Right renal cortex interstitium (tissue), 3 donors: Measurements from ENCODE around the gene ADAMTS17. TPM values are rescaled to one million over a fixed set of nuclear protein-coding genes. Genes with fewer than 3 reads are reported as not detected.

Source experiments
- DNase-seq, 3 donors: peaks; one replicate each; pipeline ENCODE4 v3.0.0-alpha.2; 2013; ENCODE audit warnings: low read depth in 3 of 3, low spot score in 2 of 3
- polyA plus RNA-seq, 3 donors: library from polyadenylated mRNA; unstranded; fragments of 120-200 nt; gene quantifications; one replicate each; pipeline ENCODE4 v1.2.1, GENCODE V29; 2013; ENCODE audit not compliant: insufficient read length in 3 of 3

ADAMTS17 gene
- polyA plus RNA-seq, 3 donors = 1.4 to 2.1 (median 2.1) TPM

DNA sequence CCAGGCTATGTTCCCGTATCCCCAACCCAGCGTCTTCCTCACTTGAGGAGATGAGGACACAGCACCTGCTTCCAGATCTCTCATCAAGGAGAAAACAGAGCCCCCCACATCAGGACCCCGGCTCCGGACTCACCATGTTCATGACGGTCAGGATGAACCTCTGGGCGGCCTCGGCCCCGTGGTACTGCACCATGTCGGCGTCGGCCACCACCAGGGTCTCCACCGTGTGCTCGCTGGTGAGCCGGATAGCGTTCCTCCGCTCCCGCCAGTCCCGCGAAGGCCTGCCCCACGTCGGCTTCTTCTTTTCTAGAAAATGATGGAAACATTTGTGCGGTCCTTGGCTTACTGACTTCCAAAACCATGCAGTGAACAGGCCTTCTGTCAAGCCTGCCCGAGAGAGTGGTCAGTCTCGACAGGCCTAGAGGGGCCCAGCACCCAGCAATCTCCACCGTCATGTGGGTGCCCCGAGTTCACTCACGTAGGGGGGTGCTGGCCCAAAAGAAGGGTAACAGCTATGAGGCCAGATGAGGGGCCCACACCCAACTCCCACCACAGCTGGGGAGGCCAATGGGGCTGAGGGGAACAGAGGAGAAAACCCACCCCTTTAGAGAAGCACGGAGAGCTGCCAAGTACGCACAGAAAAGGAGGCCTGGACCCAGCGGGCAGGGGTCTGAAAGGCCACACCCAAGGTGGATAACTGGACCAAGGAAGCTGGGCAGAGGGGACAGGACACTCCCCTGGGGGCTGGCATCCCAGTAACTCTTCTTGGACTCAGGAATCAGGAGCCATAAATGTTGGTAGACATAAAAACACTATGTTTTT is 60.5 kb downstream of the ADAMTS17 start:
- DNase-seq = no peak

DNA sequence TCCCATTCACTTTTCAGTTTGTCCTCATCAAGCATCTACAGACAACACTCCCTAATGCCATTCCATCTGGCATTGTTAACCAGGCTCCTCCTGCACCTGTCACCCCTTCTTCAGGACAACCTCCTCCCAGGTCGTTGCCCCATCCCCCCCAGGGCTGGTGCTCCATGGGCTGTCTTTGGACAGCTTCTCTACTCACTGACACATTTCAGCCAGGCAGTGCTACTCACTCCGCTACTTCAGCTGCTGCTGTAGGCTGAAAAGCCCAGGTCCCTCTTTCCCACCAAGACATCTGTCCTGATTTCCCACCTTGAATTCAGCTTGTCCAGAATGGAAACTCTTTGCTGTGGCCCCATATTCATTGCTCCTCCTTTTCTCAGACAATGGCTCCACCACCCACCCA is 61.9 kb downstream of the ADAMTS17 start:
- no peak for DNase-seq

DNA sequence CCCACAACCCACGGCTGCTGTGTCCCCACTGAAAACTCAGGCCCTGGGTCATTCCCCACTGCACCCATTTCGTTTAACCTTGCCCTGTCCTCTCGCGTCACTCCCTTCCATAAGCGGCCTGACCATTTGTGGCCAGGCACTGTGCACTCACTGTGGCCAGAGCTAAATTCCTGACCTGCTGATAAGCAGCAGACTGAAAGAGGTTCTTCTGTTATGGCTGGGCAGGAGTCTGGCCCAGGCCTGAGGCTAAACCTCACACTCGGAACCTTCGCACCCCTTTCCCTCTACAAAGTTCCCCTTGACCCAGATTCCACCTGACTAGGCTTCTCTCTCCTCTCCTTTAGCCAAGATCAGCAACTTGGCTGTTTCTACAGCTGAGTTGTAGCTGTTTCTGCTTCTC is 62.3 kb downstream of the ADAMTS17 start:
- no peak for DNase-seq

DNA sequence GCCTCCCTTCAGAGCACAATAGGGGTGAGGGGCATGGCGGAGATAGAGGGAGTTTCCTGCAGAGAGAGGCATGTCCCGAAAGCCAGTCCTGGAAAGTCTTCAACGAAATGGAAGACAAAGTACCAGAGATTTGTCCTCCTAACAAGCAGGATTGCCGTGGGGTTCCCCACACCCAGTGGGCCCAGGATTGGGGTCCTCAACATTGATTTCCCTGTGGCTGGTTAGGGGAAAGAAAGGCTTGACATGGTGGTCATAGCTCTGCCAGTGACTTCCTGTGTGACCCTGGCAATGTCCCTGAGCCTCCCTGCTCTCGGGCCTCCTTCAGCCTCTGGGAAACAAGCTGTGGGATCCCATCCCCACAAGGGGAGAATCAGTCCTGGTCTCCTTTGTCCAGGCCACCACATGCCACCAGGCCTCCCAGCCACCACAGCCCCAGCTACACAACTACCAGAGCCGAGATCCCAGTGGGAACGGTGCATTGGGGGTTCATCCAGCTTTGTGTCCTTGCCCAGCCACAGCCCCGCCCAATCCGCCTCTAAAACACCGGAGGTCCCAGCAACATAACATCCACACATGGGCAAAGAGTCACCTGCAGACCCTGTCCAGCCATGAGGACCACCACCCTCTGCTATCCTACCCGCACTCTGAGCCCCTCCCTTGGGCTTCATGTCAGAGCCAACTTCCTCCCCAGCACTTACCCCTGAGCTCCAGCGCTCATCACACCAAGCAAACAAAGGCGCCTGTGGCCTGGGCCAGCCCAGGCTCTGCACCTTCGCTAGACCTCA is 63.0 kb downstream of the ADAMTS17 start:
- DNase-seq = no peak

DNA sequence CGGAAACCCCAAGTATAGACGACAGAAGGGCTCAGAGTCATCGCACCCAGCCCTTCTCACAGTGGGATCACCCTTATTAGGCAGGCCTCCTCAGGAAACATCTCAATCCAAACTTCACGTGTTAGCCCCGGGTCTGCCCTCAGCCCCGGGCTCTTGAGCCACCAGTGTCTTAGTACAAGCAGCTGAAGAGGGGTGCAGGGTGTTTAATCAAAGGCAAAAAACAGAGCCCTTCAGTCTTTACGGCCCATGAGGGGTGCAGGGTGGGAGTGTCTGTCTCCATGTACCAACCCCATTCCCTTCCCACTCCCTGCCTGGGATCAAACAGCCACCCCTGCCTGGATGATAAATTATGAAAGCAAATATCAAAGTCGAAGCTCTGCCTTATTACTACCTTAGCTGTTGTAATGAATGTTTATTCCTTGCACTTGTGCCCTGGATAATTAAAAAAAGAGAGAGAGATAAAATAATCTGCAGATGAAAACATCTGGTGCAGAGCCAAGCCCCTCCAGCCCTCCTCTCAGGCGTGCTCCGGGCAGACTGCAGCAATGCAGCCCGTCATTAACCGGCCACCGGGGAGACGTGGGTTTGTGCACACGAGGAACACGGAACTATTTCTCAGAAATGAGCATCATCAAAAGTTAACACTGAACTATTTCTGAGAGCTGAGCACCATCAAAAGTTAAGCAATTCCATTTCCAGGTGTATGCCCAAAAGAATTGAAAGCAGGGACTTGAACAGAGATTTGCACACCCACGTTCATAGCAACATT is 64.5 kb downstream of the ADAMTS17 start:
- no peak for DNase-seq

DNA sequence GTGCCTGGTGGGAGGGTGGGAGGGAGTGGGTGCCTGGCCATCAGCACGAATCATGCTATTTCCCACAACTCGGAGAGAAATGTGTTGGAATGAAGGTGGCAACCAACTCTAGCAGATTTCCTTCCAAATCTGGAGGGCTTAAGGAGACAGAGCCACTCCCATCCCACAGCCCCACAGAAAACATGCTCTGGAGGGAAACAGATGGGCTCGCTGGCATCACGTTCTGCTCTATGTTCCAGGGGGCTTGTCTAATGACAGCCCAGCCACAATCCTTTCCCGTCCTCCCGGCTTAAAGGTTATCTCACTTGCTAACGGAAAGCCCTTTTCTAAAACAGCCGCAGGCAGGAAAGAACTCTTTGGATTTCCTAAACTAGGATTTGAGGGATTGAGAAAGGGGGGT is 65.3 kb downstream of the ADAMTS17 start:
- no peak for DNase-seq

DNA sequence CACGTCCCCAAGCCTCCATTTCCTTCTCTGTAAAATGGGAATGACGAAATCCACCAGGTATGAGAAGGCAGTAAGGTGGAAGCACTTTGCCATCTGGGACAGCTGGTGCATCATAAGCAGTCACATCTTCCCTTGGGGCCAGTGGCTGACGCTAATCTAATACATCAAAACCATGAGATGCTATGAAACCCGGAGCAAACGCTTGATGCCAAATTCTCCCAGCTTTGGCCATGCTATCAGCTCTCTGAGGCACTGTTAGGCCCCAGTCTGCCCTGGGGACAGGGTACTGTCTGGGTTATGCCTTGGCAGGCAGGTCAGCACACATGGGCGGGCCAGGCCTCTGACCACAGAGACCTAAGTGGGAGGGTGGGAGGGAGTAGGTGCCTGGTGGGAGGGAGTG is 66.1 kb downstream of the ADAMTS17 start:
- DNase-seq = no peak

DNA sequence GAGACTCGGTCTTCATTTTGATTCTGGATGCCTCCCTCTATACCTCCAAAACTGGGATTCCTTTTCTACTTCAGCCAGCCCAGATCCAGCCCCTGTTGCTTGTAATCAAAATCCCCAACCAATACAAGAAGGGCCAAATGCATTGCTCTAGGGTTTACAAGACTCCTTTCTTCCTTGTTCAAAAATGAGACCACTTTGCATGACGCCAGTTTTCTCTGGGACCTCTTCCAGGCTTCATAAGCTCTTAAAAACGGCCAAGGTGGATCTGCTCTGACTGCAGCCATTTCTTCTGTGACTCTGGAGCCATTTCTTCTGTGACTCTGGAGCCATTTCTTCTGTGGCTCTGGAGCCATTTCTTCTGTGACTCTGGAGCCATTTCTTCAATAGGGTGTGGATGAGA is 71.9 kb downstream of the ADAMTS17 start:
- DNase-seq = no peak

DNA sequence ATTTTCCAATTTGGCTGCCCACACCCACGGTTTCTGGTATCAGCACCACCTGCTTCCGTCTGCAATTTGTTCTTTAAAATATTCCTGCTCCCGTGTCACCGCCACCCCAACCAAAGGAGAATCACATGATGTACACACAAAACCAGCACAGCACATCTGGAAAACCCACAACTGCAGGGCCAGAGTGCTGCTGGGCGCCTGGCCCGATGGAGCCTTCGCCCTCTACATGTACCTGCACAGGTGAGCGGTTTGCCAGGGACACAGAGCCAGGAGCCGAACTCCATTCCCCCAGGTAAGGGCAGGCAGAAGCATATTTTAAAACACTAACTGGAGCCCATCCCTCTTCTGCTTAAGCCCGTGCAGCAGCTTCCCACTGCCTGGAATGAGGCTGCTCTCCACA is 75.6 kb downstream of the ADAMTS17 start:
- DNase-seq = no peak

DNA sequence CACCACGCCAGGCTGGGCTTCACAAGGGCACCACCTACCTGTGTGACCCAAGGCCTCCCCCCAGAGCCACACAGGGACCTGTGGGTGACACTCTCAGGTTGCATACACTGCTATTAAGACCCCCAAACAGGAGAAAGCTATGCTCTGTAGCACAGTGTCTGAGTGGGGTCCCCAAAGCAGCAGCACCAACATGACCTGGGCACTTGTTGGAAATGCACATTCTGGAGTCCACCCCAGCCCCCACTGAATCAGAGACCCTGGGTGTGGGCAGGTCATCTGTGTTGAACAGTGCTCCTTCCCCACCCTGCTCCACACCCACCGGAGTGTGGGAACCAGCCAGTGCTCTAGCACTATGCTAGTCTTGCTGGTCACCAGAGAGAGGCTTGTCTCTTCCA is 76.1 kb downstream of the ADAMTS17 start:
- no peak for DNase-seq

DNA sequence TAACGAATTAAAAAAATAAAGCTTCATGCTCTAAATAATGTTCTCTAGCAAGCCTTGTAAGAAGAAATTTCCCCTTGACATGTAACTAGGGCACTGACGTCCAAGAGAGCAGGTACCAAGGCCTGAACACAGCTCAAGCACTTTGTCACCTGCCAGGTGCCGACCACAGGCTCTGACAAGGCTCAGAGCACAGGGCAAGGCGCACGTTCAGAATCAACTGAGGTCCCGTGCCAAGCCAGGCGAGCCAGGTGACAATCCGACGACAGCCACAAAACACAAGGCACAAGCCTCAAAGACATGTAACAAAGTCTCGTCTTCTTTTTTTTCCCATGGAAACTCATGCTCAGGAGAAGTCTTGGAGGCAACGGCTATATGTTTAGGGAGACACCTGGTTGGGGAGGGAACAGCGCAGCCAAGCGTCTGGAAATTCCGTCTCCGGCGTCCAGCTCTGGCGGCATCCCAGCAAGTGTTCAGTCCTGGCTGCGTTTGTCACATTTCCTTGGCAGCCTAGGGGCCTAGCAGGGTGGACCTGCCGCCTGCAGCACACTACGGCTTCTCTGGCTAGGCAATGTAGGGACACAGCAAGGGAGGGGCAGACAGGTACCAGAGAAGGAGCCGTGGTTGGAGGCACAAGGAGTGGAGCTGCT is 76.7 kb downstream of the ADAMTS17 start:
- DNase-seq = no peak

DNA sequence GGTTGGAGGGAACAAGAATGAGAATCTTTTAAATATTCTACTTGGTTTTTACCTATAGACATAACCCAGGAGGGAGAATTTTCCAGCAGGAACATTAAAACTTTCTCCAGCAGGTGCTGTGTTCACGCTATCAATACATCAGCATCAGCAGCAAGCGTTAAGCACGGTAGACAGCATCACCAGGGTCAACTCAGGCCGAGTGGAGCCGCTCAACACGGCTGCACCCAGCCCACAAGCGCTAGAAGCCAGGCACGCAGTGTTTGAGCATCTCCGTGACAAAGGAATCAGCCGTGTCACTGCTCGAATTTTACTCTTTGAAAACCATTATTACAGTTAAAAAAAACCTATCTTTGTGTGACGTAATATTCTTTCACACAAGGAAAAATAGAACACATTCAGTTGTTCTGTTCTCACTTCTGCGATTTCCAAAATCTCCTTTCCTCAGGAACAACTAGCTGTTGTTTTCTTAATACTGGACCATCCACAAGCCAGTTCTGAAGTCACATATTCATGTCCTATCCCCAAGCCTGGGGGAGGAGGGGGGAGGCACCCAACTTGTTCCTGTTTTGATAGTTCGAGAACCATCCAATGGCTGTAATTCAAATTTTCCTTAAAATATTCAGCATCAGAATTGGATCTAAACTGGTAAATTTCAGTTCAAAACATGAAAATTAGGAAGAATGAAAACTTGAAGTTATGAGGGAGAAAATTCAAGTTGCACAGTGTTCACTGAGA is 77.9 kb downstream of the ADAMTS17 start:
- no peak for DNase-seq

DNA sequence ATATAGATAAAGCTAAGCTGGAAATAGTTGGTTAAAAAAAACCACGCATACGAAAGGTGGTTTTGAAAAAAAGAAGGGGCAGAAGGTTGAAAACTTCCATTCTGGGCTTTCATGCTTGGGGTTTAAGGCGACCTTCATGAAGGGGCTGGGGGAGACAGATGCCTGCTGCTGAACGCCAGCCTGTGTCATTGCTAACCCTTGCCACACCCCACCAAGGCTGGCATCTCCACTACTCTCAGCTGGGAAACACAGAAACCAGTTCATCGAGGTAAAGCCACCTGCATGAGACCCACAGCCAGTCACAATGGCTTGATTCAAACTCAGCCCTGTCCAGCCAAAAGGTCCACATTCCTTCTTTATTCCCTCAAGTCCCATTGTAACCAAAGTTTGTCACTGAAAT is 78.7 kb downstream of the ADAMTS17 start:
- DNase-seq = no peak

DNA sequence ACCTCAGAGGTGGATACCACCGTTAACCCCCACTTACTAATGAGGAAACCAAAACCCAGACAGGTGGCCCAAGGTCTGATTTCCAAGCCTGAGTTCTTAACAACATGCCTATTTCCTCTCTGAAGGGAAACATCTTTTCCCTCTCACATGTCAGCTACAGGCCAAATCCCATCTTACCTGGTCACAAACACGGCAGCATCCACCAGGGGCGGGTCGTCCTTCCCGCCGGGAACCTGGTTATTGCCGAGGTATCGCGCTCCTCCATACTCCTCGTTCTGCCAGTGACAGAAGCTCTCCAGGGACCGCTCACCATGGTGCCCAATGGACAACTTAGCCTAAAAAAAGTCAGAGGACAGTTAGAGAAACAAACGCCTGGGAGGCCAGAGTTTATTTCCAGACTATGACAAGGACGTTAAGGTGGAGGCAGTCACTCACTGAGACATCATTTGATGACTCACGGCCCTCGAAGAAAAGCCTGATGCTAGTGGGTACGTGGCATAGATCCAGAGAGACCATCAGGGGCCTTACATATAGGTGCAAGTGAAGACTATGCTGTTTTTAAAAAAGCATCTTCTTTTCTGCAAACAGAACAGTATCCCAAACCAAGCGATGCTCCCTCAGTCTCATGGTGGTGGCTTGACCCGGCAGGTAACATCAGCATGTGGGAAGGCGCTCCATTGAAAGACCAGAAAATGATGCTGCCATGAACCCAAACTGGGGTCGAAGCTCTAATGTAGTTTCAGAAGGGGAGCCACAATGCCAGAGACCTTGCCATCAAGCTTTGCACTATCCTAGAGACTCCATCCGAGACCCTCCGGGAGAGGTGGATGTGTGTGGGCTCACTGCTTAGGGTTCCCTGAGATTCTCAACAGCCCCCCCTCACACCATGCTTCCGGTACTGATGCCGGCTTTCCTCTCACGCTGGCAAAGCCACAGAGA is 80.2 kb downstream of the ADAMTS17 start:
- DNase-seq = no peak

DNA sequence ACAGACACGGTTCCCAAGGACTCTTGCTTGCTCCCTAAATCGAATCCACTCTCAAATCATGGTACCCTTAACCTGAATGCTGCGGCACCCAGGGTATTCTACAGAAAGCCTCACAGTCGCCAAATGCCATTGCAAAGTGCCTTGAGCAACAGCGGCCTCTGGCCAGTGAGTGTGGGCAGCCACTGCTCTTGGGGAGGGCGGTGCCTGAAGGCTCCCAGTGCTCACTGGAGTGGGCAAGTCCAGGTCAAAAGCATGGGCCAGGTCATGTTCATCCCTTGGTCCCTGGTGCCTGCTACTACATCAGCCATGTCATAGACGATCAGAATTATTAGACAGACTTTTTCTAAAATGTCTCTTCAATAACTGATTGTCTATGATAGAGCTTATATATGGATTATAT is 82.5 kb downstream of the ADAMTS17 start:
- no peak for DNase-seq

DNA sequence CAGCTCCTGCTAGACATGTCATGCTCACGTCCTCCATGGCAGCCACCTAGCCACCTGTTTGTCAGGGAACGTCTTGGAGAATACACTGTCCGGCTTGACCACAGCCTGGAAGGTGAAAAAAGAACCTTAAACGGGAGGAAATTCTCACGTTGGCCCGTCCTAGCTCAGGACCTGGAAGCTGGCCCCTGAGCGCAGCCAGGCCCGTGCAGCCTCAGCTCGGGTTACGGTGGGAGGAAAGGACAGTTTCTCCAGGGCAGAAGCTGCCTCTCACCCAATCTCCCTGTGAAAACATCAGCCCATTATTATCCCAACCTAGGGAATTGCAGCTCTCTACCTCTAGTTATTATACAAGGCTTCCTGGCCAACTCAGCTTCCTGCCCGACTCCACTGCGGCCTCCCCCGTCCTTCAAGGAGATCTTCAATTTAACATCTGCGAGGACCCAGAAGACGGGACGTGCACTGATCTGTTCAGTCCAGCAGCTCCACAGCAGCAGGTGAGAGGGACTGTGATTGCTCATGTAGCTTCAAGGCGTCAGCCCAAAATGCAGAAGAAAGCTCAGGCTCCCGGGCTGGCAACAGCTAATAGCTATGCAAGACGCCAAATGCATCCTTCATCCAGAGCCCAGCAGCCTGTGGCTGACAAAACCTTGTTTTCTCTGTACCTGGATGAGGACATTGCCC is 84.7 kb downstream of the ADAMTS17 start:
- DNase-seq = no peak

DNA sequence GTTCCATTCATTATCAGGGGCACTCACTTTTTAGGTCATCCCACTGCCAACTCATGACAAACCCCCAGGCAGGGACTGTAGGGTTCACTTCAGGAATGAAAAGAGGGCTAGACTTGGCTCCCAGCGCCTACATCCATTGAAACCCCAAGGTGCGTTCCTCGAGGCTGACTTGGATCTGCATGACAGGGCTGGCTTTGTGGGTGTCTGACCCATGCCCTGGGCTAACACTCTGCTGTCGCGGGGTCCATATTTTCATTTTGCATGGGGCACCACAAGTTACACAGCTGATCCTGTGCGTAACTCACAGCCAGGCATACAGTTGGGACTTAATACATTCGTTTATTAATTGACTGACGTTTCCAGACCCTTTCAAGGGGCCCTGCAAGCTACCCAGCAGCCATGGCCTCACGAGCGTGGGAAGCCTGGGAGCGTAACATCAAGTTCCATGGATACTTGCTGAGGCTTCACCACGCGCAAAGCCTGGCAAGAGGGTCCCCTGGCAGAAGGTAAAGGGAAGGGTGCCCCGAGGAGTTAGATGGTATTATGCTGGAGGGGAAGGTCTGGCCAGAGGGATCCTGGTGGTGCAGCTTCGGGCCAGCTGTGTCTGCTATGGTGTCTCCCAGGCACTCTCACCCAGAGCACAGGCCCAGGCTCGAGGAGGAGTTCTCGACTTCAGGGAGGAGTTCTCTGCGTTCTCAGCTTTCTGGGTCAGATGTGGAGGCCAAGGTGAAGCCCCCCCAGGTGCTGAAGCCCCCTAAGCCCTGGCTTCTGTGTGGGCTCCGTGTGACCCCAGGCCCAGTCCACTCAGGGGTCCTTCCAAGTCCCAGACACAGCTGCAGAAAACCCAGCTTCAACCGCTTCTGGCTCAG is 85.4 kb downstream of the ADAMTS17 start:
- DNase-seq = no peak

DNA sequence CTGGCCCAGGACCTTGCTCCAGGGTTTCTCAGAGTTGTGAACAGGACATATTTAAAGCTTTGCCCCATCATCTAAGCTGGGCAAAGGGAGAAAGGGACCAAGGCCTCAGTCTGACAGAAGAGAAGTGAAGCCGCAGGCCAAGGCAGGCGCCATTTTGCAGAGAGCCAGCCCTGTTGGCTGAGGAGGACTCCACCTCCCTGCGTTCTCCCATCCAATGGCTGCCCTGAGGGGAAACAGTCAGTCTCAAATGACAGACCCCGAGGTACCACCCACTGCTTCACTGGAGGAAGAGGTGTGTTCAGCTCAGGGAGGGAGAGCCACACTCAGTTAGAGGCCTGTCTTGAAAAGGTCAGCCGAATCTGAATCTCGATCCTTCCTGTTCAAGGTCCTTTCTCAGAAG is 86.1 kb downstream of the ADAMTS17 start:
- DNase-seq = no peak
